HG02840 (cell line): ENCODE results near the gene RGS5.

Experiments
- ATAC-seq: cut with Tn5 transposase; IDR thresholded peaks from one replicate; pipeline ENCODE4 v1.9.1; 2021; ENCODE audit warnings: mild to moderate bottlenecking, moderate library complexity, moderate number of reproducible peaks; ENCODE audit not compliant: unreplicated experiment, low FRiP score

RGS5 gene

DNA sequence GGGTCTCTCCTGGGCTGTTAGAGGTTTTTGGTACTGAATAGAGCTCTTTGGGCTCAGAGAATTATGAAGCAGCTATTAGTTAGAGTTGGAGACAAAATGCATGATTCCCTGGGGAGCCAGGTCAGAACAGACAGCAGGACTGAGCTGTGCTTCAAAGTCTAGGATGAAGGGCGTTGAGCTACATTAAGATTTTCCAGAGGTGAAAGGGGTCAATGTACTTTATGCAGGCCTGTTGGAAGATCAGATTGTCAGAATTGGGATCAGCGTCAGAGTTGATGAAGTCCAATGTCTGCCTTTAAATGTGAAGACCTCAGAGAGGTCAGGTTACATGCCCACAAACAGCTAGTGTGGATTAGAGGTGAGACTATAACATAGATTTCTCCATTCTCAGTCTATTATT, 53.8 kb downstream of the RGS5 start:
- no peak for ATAC-seq

DNA sequence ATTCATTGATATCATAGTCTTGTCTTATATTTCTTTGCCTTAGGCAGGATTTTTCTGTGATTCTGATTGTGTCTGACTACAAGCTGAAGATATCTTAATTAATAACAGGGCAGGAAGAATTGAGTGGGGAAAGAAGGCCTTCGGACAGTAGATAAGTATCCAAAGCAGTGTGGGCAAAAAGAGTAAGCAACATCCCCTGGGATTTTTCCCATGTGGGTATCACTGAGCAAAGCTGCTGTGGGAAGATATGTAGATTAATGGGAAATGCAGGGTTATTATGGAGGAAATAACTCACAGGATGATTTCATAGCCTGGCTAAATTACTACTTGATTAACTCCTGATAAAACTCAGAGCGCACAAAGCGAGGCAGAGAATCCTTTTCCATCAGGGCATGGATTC, 55.7 kb downstream of the RGS5 start:
- ATAC-seq, result no peak

DNA sequence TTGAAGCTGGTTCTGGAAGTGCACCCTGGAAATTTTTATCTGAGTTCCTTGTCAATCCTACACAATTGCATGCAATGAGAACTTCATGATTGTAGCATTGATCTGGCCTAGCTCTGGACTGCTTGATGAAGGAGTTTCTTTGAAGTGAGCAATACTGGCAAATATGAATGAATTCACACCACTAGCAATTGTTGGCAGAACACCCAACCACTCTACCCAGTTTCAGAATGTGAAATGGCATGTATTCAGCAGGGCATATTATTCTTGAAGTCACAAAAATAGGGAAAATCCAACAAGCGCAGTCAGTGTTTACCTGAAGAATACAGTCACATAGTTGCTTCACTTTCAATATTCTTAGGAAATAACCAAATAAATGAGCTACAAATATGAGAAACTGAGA, 57.3 kb downstream of the RGS5 start:
- ATAC-seq, result no peak

DNA sequence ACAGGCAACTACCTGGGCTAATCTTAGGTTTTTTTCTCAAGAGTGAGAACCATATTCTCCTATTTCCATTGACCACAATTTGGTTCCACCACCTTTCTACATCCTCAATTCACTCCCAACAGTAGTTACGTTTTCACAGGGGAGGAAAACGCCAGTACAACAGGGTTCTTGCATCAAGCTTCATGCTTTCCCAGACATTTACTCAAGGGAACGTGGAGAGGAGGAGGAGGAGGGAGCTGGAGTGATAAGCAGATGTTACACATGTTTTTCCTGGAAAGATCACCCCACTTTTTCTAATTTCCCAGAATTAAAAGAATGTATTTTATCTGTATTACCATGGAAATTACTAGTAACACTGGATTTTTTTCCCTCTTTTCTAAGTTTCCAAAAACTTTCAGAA, 58.3 kb downstream of the RGS5 start:
- no peak for ATAC-seq

DNA sequence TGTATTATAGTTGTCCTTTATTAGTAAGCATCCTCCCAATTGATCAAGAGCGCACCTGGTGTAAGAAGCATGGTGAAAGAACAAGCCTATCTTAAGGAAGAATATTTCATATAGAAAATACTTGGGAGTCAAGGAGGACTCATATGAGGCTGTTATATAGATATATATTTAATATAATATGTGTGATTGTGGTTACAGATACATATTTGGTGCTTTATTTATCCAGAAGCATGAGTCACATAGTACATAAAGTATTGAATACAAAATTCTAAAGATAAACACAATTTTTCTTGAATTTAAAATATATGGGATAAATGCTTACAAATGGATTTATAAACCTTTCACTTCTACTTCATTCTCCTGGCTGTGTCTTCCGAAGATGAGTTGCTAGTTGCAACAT, 60.6 kb downstream of the RGS5 start:
- ATAC-seq, result no peak

DNA sequence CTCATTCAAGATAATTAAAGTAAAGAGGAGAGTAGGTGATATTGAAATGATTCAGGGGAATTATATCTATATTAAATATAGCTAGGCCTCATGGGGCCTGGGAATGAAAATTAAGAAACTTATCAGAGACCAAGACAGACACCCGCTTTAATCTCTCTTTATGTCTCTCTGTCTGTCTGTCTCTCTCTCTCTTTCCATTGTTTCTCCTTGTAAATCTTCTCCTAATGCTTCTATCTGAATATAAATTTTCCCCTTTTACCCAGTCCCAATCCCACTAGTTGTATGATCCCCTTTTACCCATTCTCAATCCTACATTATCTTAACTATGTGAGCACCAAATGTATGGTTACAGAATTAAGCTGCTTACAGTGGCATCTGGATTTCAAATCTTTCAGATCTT, 61.2 kb downstream of the RGS5 start:
- ATAC-seq, result no peak

DNA sequence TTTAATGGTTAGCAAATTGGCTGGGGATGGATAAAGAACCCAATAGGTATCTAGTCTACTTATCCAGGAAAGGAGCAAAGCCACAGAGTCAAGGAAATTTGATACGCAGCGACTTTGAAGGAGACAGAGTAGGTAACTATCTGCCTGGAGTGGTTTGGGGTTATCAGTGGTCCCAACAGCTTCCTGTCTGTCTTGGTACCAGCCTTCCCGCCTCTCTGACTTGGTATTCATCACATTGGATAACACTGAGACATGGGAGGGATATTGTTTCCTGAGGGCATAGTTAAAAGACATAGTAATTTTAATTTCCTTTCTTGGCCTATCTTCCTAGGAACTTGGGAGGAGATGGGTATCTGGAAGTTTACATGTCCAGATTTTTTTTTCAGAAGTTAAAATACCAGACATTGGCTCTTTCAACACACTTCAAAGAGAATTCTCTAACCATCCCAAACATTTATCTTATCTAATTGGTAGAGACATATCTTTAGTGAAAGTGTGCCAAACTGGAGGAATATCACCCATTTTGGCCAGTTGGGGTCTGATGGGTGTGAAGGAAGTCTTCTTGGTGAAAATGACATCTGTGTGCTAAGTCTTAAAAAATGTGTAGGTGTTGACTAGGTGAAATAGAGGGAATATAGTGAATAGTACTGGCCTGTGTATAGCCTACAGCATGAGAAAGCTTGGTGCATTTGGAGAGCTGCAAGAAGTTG, 65.0 kb downstream of the RGS5 start:
- ATAC-seq, result no peak

DNA sequence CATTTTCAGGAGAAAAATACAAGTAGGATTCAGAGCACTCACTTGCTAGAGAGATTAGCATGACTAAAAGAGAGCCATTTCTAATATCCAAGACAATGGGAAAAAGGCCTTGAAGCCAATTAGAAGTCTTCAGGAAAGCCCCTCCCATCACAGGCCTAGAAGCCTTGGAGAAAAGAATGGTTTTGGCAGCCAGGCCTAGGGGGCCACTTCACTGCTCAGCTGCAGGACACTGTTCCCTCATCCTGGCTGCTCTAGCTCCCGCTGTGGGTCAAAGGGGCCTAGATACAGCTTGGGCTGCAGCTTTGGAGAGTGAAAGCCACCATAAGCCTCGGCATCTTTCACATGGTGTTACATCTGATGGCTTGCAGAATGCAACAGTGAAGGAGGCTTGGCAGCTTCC, 70.7 kb downstream of the RGS5 start:
- ATAC-seq, result no peak

DNA sequence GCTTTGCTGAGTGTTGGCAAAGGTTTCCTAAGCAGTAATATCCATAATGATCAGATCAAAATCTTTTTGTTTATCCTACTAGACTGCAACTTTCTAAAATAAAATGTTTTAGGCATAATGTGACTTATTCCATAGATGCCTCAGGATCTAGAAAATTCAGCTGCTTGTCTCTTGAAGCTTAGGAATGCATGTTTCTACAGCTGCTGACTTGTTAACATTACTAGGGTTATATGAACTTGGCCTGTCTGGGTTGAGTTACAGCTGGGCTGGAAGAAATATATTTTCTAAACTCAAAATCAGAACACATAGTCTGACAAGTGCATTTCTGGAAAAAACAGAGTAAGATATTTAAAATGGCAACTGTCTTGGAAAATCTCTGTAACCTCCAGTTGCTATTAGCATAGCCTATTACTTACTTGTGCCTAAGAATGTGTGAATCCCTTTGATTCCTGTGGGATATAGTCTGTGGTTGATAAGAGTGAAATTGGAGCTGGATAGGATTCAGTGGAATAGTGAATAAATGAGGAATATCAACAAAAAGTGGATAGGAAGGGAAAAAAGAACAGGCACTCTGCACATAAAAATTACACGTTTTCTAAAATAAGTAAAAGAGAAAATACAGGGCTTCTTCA, 72.4 kb downstream of the RGS5 start:
- no peak for ATAC-seq

DNA sequence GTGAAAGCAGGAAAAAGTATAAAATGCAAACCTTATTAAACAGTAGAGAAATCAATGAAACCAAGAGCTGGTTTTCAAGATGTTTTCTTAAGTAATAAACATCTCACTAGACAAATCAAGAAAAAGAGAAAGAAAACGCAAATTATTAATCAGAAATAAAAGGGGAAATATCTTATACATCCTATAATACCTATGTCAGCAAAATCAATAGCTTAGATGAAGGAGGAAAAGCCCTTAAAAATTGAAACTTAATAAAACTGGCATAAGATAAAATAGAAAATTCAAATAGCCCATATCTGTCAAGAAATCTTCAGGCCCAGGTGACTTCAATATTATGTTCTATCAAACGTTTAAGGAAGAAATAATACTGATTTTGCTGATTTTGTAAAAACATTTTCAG, 74.4 kb downstream of the RGS5 start:
- no peak for ATAC-seq

DNA sequence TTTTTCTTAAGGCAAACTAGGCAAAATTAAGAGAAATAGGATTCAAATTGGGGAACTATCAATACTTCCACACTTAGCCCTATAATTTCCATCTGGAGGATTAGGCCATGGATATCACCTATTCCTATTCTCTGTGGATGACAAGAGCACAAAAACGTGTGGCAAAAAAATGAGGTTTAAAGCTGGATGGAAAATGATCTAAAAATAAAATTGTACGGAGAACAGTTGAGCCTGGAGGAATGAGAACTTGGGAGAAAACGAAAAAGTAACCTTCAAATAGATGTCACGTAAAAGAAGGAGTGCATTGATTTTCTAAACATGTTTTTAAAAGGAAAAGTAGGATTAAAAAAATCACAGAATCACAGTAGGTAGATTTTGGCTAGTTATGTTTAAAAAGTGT, 77.9 kb downstream of the RGS5 start:
- ATAC-seq, result no peak

DNA sequence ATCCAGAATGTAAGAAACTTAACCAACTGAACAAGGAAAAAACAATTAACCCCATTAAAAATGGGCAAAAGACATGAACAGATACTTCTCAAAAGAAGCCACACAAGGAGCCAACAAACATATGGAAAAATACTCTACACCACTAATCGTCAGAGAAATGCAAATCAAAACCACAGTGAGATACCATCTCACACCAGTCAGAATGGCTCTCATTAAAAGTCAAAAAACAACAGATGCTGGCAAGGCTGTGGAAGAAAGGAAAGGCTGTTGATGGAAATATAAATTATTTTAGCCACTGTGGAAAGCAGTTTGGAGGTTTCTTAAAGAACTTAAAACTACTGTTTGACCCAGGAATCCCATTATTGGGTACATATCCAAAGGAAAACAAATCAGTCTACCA, 82.3 kb downstream of the RGS5 start:
- ATAC-seq, result no peak

DNA sequence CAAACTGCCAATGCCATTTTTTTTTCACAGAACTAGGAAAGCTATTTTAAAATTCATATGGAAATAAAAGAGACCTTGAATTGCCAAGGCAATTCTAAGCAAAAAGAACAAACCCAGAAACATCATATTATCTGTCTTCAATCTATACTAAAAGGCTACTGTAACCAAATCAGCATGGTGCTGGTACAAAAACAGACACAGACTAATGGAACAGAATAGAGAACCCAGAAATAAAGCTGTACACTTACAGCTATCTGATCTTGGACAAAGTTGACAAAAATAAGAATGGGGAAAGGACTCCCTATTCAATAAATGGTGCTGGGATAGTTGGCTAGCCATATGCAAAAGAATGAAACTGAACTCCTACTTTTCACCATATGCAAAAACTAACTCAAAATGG, 83.0 kb downstream of the RGS5 start:
- no peak for ATAC-seq

DNA sequence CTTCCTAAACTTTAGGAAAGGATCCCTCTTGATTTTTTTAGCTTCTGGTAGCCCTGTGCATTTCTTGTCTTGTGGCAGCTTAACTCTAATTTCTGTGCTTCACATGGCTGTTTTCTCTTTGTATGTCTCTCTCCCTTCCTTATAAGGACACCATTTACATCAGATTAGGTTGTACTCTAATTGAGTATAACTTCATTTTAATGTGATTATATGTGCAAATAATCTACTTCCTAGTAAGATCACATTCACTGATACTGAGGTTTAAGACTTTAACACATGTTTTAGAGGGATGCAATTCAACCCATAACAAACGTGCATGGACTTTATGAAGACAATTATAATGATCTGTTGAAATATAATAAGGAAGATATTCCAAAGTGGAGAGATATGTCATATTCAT, 86.8 kb downstream of the RGS5 start:
- ATAC-seq, result no peak

DNA sequence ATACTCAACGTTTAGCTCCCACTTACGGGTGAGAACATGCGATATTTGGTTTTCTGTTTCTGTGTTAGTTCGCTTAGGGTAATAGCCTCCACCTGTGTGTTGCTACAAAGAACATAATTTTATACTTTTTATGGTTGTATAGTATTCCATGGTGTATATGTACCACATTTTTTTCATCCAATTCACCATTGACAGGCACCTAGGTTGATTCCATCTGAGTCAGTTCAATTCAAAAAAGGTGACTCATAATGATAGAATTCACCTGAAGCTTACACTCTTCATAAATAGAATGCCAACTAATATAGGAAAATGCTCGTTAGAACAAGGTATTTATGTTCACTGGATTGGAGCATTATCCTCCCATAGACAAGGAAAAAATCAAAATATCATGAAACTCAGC, 95.1 kb downstream of the RGS5 start:
- ATAC-seq, result no peak

DNA sequence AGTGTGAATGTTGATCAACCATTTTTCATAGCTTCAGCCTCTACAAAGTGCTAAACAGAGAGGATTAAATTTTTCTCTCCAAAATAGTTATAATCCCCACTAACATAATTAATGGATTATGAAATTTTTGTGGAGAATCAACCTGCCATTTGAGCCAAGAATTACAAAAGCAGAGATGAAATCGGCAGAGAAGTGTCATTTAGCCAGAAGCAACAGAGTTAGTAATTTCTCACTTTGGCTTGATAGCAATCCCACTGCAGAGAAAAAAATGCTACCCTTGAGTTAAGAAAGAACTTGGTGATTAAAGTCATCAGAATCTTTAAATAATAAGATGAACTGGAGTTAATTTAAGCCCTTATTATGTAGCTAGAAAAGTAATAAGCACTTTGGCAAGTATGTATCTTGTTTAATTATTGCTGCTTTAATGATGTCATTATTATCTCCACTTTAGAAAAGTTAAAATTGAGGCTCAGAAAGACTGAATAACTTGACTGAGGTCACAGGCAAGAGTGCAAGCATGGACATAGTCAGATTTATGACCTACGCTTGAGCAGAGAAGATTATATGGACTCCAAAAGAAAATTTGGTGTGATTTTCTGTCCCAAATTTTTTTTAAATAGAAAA, 96.2 kb downstream of the RGS5 start:
- no peak for ATAC-seq

DNA sequence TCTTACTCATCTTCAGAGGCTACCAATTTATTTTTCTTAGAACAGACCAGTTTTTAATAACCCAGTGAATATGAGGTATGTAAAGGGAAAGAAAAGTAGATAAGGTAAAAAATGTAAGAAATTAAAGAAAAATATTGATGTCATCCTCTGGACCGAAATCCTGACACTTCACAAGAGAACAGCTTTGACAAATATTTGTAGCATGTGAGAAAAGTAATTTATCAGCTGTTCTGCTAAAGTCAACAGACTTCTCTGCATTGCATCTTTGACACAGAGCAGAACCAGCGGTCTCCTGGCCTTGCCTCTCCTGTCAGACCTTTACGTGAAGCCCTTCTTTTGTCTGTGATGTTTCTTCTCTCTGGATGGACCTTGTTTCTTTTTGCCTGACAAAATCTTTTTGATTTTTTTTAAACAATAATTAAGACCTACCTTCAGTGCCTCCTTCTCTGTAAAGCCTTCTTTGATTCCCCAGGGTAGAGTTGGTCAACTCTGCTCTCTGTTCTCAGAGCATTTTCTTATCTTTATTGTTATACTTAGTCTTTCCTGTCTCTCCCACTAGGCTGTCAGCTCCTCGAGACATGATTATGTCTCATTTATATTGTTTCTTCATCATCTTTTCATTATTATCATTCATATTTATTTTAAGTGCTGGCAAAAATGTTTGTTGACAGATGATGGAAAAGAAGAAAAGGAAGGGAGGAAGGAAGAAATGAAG, 98.2 kb downstream of the RGS5 start:
- ATAC-seq, result no peak

DNA sequence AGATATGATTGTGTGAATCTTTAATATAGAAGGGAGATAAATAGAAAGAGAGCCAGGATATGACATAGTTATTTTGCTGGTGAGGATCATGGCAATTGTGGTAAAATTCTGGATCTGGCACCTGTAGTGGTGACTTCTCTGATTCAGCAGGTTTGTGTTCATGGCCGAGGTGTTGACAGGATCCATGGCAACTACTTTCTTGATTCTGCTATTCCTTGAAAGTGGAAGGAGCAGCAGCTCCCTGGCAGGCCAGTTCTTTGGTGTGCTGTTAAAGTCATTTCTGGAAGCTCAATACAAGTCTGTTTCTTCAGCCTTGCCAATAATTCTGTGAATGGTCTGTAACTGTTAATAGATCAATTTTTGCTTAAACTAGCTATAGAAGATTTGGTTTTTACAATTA, 100.1 kb downstream of the RGS5 start:
- ATAC-seq, result no peak

DNA sequence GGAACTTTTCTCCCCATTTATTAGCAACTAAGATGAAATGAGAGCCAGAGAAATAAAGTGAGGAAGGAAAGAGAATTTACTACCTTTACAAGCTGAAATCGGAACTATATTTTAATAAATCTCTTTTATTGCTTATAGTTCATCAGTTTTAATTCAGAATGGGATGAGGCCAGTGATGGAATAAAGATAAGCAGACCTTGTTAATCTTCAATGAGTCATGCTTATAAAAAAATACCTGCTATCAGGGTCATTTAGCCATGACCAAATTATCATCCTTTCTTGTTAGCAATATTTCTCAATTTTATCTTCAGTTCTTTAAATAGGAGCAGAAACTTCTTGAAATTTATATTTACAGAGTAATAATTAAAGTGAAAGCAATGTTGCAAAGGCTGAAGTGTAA, 107.5 kb downstream of the RGS5 start:
- no peak for ATAC-seq

DNA sequence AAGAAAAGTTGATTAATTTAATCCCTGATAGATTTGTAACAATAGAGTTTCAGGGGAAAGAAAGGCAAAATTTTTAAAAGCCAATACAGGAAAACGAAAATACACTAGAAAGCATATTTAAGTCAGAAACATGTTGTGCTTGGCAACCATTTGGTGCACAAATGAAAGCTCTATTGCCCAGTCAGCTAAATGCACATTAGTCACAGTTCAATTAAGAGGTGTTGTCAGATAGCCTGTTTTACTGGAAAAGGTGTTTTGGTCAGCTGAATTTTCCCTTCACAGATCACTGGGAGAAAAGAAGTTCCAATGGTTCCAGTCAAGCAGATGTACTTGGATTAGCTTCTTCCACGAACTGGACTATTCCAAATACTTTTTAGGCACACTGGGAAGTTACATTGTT, 108.1 kb downstream of the RGS5 start:
- ATAC-seq, result no peak

DNA sequence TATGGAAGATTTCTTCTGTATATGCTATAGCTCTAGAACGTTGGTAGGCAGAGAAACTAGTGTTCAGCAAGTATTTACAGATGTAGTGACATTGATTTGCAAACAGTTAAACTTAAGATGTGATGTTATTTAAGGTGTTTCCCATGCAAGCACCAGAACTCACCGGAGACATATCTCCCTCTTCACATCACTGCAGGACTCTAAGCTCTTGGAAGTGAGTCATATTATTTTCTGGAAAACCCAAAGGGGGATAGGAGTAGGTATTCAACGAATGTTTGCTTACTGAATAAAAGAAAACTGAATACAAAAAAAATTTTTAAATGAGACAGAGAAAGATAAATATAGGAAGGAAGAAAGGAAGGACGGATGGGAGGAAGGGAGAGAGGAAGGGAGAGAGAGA, 108.5 kb downstream of the RGS5 start:
- no peak for ATAC-seq

DNA sequence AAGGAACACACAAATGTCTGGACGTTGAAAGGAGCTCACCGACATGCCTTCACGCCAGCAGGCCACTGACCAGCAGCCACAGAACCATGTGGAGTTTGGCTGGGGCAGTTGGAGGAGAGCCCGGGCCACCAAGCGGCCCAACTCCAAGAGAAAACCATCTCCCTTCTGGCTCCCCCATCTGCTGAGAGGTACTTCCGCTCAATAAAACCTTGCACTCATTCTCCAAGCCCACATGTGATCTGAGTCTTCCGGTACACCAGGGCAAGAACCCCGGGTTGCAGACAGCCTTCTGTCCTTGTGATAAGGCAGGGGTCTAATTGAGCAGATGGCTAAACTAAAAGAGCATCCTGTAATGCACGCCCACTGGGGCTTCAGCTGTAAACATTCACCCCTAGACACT, 109.1 kb downstream of the RGS5 start:
- ATAC-seq, result no peak
